DOHH2 (cell line): Measurements from ENCODE around the gene SCAF4.
"Not testable (repeated sequence)": the region's sequence is repeated elsewhere in the genome, so short reads cannot be mapped to it uniquely, and the experiment has no call there.

Source experiments
- H3F3A ChIP-seq: fragments of 200-600 bp; sonication (generic), shearing (Covaris generic); 2 replicates; pipeline ENCODE4 v1.6.0; 2016; ENCODE audit warnings: antibody characterized with exemption, mild to moderate bottlenecking; ENCODE audit not compliant: control insufficient read depth, insufficient read depth
- H3K27ac ChIP-seq: fragments of 200-600 bp; sonication (generic); 2 replicates; pipeline ENCODE4 v1.5.1; 2014; ENCODE audit warnings: low read depth, mild to moderate bottlenecking, low read length, moderate library complexity
- H3K27me3 ChIP-seq: fragments of 200-600 bp; sonication (generic); 2 replicates; pipeline ENCODE4 v1.6.1; 2014; ENCODE audit warnings: mild to moderate bottlenecking, low read length, mixed read lengths; ENCODE audit not compliant: control insufficient read depth
- H3K36me3 ChIP-seq: fragments of 200-600 bp; sonication (generic); 2 replicates; pipeline ENCODE4 v1.6.1; 2014; ENCODE audit warnings: mild to moderate bottlenecking, low read length, moderate library complexity, mixed read lengths; ENCODE audit not compliant: control insufficient read depth
- H3K4me1 ChIP-seq: fragments of 200-600 bp; sonication (generic); 2 replicates; pipeline ENCODE4 v1.6.1; 2014; ENCODE audit warnings: mild to moderate bottlenecking, low read length, mixed read lengths; ENCODE audit not compliant: control insufficient read depth
- H3K4me2 ChIP-seq: fragments of 200-600 bp; sonication (generic); 2 replicates; pipeline ENCODE4 v1.6.0; 2014; ENCODE audit warnings: mild to moderate bottlenecking, low read length, moderate library complexity
- H3K4me3 ChIP-seq: fragments of 200-600 bp; sonication (generic); 2 replicates; pipeline ENCODE4 v1.5.1; 2014; ENCODE audit warnings: mild to moderate bottlenecking, low read length, mixed read lengths
- H3K79me2 ChIP-seq: fragments of 200-600 bp; sonication (generic); 2 replicates; pipeline ENCODE4 v1.6.1; 2014; ENCODE audit warnings: mild to moderate bottlenecking, low read length, mixed read lengths; ENCODE audit not compliant: control insufficient read depth
- H3K9me2 ChIP-seq: fragments of 200-600 bp; sonication (generic); replicated peaks from 2 replicates; pipeline ENCODE4 v1.6.1; 2014; ENCODE audit warnings: mild to moderate bottlenecking, low read length, mixed read lengths; ENCODE audit not compliant: control insufficient read depth
- H3K9me3 ChIP-seq: fragments of 200-600 bp; sonication (generic); 2 replicates; pipeline ENCODE4 v1.6.1; 2014; ENCODE audit warnings: antibody characterized with exemption, low read length, mixed read lengths; ENCODE audit not compliant: control insufficient read depth, insufficient read depth
- H4K20me1 ChIP-seq: fragments of 200-600 bp; sonication (generic); 2 replicates; pipeline ENCODE4 v1.6.0; 2014; ENCODE audit warnings: low read depth, mild to moderate bottlenecking, antibody characterized with exemption, low read length, moderate library complexity; ENCODE audit not compliant: control insufficient read depth, insufficient read depth
- CTCF ChIP-seq: fragments of 200-600 bp; sonication (generic); IDR thresholded peaks from one replicate; pipeline ENCODE4 v1.5.1; 2014; ENCODE audit warnings: antibody characterized with exemption, mild to moderate bottlenecking, low read depth, low read length; ENCODE audit not compliant: poor library complexity, severe bottlenecking
- EZH2phosphoT487 ChIP-seq: fragments of 200-600 bp; sonication (generic); IDR thresholded peaks from 2 replicates; pipeline ENCODE4 v1.6.1; 2017; ENCODE audit warnings: borderline replicate concordance, mild to moderate bottlenecking, antibody characterized with exemption, low read length, moderate library complexity, mixed read lengths

SCAF4 gene

DNA sequence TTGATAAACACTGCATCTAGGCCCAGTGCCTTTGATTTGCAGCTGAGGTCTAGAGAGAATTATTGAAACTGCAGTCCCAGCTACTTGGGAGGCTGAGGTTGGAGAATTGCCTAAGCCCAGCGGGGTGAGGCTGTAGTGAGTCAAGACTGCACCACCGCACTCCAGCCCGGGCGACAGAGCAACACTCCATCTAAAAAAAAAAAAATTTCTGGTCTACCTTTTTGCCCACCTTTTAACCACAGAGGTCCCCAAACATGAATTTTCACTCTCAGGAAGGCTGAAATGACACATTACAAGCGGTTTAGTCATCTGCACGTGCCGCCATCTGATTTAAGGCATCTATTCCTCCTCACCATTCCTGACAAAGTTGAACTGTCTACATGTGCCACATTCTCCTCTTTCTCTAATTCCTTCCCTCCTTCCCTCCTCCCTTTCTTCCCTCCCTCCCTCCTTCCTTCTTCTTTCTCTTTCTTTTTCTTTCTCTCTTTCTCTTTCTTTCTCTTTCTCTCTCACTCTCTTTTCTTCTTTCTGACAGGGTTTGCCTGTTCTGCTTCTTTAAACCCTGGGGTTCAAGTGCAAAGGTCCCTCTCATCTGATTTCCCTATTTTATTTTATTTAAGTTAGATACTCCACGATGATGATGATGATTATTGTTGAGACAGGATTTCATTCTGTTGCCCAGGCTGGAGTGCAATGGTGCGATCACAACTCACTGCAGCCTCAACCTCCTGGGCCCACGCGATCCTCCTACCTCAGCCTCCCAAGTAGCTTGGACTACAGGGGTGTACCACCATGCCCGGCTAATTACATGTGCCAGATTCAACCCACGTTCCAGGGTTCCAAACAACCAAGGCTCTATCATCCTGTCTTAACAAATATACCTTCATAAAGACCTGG is 75.5 kb downstream of the SCAF4 start:
- TF ChIP-seq CTCF (no peak), EZH2phosphoT487 (no peak)

DNA sequence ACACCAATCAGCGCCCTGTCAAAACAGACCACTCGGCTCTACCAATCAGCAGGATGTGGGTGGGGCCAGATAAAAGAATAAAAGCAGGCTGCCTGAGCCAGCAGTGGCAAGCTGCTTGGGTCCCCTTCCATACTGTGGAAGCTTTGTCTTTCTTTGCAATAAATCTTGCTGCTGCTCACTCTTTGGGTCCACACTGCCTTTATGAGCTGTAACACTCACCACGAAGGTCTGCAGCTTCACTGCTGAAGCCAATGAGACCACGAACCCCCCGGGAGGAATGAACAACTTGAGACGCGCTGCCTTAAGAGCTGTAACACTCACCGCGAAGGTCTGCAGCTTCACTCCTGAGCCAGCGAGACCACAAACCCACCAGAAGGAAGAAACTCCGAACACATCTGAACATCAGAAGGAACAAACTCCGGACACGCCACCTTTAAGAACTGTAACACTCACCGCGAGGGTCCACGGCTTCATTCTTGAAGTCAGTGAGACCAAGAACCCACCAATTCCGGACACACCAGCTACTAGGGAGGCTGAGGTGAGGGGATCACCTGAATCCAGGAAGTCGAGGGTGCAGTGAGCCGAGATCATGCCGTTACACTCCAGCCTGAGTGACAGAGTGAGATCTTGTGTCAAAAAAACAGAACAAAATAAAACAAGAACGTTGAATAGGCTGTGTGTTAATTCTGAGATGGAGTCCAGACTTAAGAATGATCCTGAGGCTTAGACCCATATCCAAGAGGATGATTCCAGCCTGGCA is 76.9 kb downstream of the SCAF4 start:
- H4K20me1 ChIP-seq, H3K27ac ChIP-seq, H3K9me2 ChIP-seq, H3K79me2 ChIP-seq, H3K9me3 ChIP-seq, H3K36me3 ChIP-seq, H3K27me3 ChIP-seq, H3F3A ChIP-seq: not testable (repeated sequence)
- Histone ChIP-seq H3K4me2 (peak overlapping the region; percentile 57), H3K4me1 (peaks cover 21% of the 10 kb centered on the region), H3K4me3 (peak overlapping the region; percentile 28)

More for the DNA sequence above, 75.5 kb downstream of the SCAF4 start:
- Histone ChIP-seq H3K27ac (no peak overlapping the region), H3K36me3 (peaks cover 12% of the 10 kb centered on the region), H3K9me2 (no peaks in the 10 kb centered on the region), H3K4me2 (no peak overlapping the region), H3K27me3 (no peaks in the 10 kb centered on the region), H3F3A (peaks cover 3% of the 10 kb centered on the region; the same call in 1 of the 2 replicates), H3K4me3 (no peak overlapping the region), H4K20me1 (0 out of 2 replicates have a peak, but pooled peaks cover 7% of the 10 kb centered on the region), H3K4me1 (peaks cover 28% of the 10 kb centered on the region), H3K9me3 (no peaks in the 10 kb centered on the region), H3K79me2 (peaks cover 20% of the 10 kb centered on the region)

GRCh38 chr21:31654340-31654739 is 77.6 kb downstream of the SCAF4 start:
- H4K20me1 ChIP-seq, result no peaks in the 10 kb centered on the region
- H3K27me3 ChIP-seq, result no peaks in the 10 kb centered on the region
- H3F3A ChIP-seq, result peaks cover 3% of the 10 kb centered on the region; the same call in 1 of the 2 replicates
- H3K4me2 ChIP-seq, result no peak overlapping the region
- H3K4me1 ChIP-seq, result peaks cover 21% of the 10 kb centered on the region
- no peak overlapping the region for H3K27ac ChIP-seq
- TF ChIP-seq EZH2phosphoT487 (no peak), CTCF (no peak)
- no peak overlapping the region for H3K4me3 ChIP-seq
- H3K9me2 ChIP-seq, result no peaks in the 10 kb centered on the region
- no peaks in the 10 kb centered on the region for H3K79me2 ChIP-seq
- no peaks in the 10 kb centered on the region for H3K36me3 ChIP-seq
- peaks cover 10% of the 10 kb centered on the region; the same call in 1 of the 2 replicates for H3K9me3 ChIP-seq

- H3K27ac ChIP-seq, H3K4me2 ChIP-seq, H3K4me3 ChIP-seq, H3K79me2 ChIP-seq, H3K36me3 ChIP-seq, H3K27me3 ChIP-seq, H3F3A ChIP-seq, H3K9me2 ChIP-seq, H4K20me1 ChIP-seq, H3K9me3 ChIP-seq: not testable (repeated sequence)
- peaks cover 34% of the 10 kb centered on the region for H3K4me1 ChIP-seq
Measured at GRCh38 chr21:31651491-31651890, 80.4 kb downstream of the SCAF4 start.
